AG20443 (cell line): Measurements from ENCODE around the gene DFFA.

Experiments used
- DNase-seq: peaks from one replicate; pipeline ENCODE4 v3.0.0; 2012; ENCODE audit warnings: low spot score, mixed read lengths

Gene DFFA, protein sequence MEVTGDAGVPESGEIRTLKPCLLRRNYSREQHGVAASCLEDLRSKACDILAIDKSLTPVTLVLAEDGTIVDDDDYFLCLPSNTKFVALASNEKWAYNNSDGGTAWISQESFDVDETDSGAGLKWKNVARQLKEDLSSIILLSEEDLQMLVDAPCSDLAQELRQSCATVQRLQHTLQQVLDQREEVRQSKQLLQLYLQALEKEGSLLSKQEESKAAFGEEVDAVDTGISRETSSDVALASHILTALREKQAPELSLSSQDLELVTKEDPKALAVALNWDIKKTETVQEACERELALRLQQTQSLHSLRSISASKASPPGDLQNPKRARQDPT

GRCh38 chr1:10472220-10473144, at the start of gene DFFA:
TSS of gene DFFA (minus strand) at chr1:10472529. CDS start at chr1:10472458, 71 bp downstream.
- peak; percentile 95 for DNase-seq

- DNase-seq: no peak
These were observed 49.3 kb upstream of the DFFA start for GRCh38 chr1:10521537-10522157.

- DNase-seq: no peak
These were observed 48.6 kb upstream of the DFFA start for GRCh38 chr1:10520952-10521351.

DNA sequence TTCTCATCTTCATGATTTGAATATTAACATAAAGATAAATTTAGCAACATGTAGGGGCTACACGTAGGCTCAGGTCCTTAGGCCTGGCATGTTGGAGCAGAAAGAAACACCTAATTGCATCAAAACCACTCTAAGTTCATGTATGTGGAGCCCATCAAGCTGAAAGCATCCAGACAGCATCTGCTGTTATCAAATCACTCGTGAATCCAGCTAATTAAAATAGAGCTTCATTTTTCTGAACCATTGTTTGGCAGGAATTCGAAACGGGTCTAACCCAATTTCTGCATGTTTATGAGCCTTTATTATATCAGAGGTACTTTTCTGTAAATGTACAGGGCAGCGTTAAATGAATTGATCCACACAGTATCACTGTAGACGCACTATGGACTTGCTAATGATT, 48.2 kb upstream of the DFFA start:
- DNase-seq: no peak

GRCh38 chr1:10519016-10519417, 46.7 kb upstream of the DFFA start:
- DNase-seq: no peak

- DNase-seq: no peak
These were observed 45.3 kb upstream of the DFFA start for GRCh38 chr1:10517677-10517982.

GRCh38 chr1:10516925-10517676, 44.8 kb upstream of the DFFA start:
- DNase-seq: no peak

- no peak for DNase-seq
These were observed 43.8 kb upstream of the DFFA start for GRCh38 chr1:10515976-10516750.

DNA sequence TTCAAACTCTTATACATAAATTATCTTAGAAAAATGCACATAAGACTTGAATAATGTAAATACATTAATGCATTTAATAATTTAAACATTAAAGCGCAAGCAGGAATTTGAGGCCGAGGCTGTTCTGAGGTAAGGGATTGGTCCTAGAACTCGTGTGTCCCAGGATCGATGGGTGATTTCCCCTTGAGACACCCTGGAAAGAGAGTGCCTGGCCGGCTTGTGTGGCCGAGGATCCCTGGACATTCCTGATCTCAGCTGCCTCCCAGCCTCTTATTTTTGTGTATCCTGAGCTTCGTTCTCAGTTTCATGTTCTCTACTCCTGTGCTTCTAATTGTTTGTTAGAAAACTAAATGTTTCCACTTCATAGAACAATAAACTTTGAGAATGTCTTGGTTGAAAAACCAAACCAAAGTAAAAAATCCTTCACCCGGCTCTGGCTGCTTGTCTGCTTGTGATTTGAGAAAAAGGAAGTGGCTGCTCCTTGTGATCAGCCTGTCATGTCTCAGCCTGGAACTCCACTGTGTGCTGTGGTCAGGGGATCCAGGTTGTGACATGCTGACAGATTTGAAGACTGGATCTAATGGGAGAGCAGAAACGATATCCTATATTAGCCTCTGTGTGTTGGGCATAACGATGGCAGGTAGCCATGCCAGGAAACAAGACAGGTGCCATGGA, 43.1 kb upstream of the DFFA start:
- no peak for DNase-seq

GRCh38 chr1:10514490-10515235, 42.3 kb upstream of the DFFA start:
- DNase-seq: peak; percentile 45

GRCh38 chr1:10513199-10513598, 40.9 kb upstream of the DFFA start:
- no peak for DNase-seq

GRCh38 chr1:10511494-10511885, 39.2 kb upstream of the DFFA start:
- no peak for DNase-seq

DNA sequence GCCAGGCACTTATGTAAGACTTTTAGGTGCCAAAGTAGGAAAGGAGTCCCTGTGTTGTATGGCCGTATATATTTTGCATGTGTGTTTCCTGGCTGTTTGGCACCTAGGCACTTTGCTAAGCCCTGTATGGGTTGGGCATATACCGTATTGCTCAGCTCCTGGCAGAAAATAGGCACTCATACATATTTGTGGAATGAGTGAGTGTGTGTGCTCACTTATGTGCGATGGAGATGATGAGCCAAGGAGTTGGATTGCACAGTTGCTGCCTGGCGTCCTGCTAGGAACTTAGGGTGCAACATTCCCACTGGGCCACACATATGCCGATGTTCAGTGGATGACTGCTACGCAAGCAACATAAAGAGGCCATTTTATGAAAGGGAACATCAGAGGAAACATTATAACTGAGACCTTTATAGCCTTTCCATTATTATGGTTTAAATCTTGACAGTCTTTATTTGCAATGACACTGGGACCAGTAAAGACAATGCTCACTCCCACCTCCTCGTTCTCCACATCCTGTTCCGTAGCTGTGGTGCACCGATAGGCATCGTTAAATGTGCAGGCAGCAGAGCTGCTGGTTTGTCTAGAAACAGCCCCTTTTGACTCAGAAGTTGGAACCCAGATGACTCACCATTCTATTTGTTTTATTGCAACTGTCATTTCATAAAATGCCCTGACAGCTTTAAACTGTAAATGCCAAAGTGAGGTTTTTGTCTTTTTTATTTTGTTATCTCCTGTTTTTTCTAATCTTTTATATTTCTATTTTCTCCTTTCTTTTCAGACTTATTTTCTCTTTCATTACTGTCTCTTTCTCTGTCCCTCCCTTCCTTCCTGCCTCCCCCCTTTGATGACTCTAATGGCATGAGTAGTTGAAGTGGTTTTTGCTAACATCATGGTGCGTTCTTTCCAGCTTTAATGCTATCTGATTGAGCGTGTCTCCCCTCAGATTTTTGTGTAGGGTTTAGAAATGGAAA, 38.5 kb upstream of the DFFA start:
- DNase-seq: peak; percentile 80

DNA sequence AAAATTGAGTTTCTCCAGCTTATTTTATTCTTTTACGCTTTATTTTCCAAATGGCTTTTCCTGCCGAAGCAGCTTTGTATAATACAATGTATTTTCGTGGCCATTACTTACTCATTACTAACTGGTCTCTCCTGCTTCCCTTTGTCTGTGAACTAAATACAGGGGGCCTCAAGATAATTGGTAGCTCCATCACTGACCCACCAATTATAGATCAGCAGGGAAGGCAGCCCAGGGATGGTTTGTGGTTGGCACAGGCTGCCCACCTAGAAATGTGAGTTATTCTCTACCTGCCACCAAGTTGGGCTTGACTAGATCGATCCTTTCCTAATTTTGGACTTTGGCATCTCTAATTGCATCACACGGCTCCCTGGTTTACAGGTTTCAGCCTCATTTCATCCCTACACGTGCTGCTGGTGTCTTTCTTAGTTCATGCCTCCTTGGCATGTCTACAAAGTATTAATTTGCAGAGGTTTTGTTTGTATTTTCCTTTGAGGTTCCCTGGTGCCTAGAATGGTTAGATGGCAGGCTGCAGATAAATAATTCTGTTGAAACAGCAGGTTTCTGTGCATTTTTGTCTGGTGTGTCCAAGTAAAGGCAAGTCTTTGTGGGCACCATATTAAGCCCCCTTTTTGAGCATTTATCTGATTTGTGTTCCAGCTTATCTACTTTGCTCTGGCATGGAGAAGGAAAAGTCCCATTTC, 37.6 kb upstream of the DFFA start:
- no peak for DNase-seq

- no peak for DNase-seq
These were observed 36.2 kb upstream of the DFFA start for GRCh38 chr1:10508511-10508951.

- peak; percentile 90 for DNase-seq
These were observed 35.0 kb upstream of the DFFA start for GRCh38 chr1:10507111-10507879.

DNA sequence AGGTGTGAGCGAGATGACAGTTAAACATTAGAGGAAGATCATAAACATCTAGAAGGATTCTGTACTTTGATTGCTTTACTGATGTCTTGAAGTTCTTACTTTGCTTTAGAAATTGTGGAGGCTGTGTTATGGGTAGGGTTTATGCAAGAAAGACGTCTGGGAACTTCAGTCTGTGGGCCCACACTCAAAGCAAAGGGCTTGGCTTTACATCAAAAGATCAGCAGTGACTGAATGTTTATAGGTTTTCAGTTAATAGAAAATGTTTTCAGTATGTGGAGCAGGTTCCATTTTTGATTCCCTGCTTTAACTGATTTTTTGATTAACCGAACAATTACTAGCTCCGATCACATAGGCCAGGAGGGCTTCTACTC, 34.3 kb upstream of the DFFA start:
- DNase-seq: no peak
